Spinal cord (tissue), 10 donors: ENCODE results near the gene HDAC4. TPM values are rescaled to one million over a fixed set of nuclear protein-coding genes. Genes with fewer than 3 reads are reported as not detected.

Experiments used
- DNase-seq, 6 donors: peaks; one replicate each; pipeline versions ENCODE4 v3.0.0 to v3.0.0-alpha.2; 2013 to 2015; ENCODE audit warnings: low spot score in 6 of 6, low read depth in 4 of 6
- H3K27ac ChIP-seq: one replicate; pipeline ENCODE4 v1.5.1; 2013; ENCODE audit warnings: low read depth, low read length, control low read depth
- H3K27me3 ChIP-seq: one replicate; pipeline ENCODE4 v1.6.1; 2013; ENCODE audit warnings: low read length; ENCODE audit not compliant: control insufficient read depth, insufficient read depth
- H3K36me3 ChIP-seq: one replicate; pipeline ENCODE4 v1.6.1; 2013; ENCODE audit warnings: low read length; ENCODE audit not compliant: control insufficient read depth, insufficient read depth
- H3K4me1 ChIP-seq: one replicate; pipeline ENCODE4 v1.6.1; 2013; ENCODE audit warnings: low read length; ENCODE audit not compliant: control insufficient read depth, insufficient read depth
- H3K4me3 ChIP-seq: one replicate; pipeline ENCODE4 v1.5.1; 2013; ENCODE audit warnings: low read depth, low read length, control low read depth
- H3K9me3 ChIP-seq: one replicate; pipeline ENCODE4 v1.6.1; 2013; ENCODE audit warnings: low read length; ENCODE audit not compliant: control insufficient read depth, insufficient read depth
- WGBS: methylation state at CpG from one replicate; pipeline ENCODE4 v1.1.5; 2013; ENCODE audit warnings: missing lambda C conversion rate; ENCODE audit not compliant: insufficient coverage; 5-methylcytosine and 5-hydroxymethylcytosine counted together
- polyA plus RNA-seq, 2 donors: library from polyadenylated mRNA; unstranded; fragments of 120-200 nt; gene quantifications; one replicate each; pipeline ENCODE4 v1.2.1, GENCODE V29; 2013; ENCODE audit not compliant: insufficient read length in 2 of 2
- total RNA-seq, 2 donors: library from RNA; depleted of rRNA in 1 of 2; stranded (reverse); fragments of 120-200 nt in 1 of 2; fragments of >200 nt in 1 of 2; gene quantifications; one replicate each; pipeline versions ENCODE4 v1.2.3 to v1.2.4, GENCODE V29; 2013 to 2014
- donor health status: healthy.

HDAC4 gene
- total and polyA plus RNA-seq, 4 donors = 20.7 to 35.3 (median 25.4) TPM

GRCh38 chr2:239159476-239159911 lies 241.3 kb downstream of the HDAC4 start:
- Histone ChIP-seq H3K4me3 (no peak overlapping the region), H3K36me3 (peaks cover 86% of the 10 kb centered on the region), H3K9me3 (no peaks in the 10 kb centered on the region), H3K27ac (no peak overlapping the region), H3K27me3 (no peaks in the 10 kb centered on the region), H3K4me1 (peaks cover 29% of the 10 kb centered on the region)
- WGBS = 97% methylated on average over 9 of the region's 9 CpGs
- DNase-seq = no peak

- H3K27me3 ChIP-seq = no peaks in the 10 kb centered on the region
- H3K36me3 ChIP-seq = peaks cover 90% of the 10 kb centered on the region
- no peak overlapping the region for H3K27ac ChIP-seq
- H3K4me1 ChIP-seq = peaks cover 24% of the 10 kb centered on the region
- no peaks in the 10 kb centered on the region for H3K9me3 ChIP-seq
- WGBS = 92% methylated on average over 29 of the region's 29 CpGs
- H3K4me3 ChIP-seq = no peak overlapping the region
- DNase-seq = no peak
These were observed 242.0 kb downstream of the HDAC4 start for GRCh38 chr2:239158641-239159475.

- H3K36me3 ChIP-seq = peaks cover 86% of the 10 kb centered on the region
- peaks cover 13% of the 10 kb centered on the region for H3K4me1 ChIP-seq
- H3K9me3 ChIP-seq = no peaks in the 10 kb centered on the region
- H3K27ac ChIP-seq = no peak overlapping the region
- H3K27me3 ChIP-seq = no peaks in the 10 kb centered on the region
- no peak for DNase-seq
- WGBS = 45% methylated on average over 8 of the region's 11 CpGs
- no peak overlapping the region for H3K4me3 ChIP-seq
These were observed 243.0 kb downstream of the HDAC4 start for GRCh38 chr2:239157771-239158170.

- no peak for DNase-seq
- 83% methylated on average over 8 of the region's 12 CpGs for WGBS
- Histone ChIP-seq H3K4me1 (peaks cover 13% of the 10 kb centered on the region), H3K27ac (no peak overlapping the region), H3K9me3 (no peaks in the 10 kb centered on the region), H3K27me3 (no peaks in the 10 kb centered on the region), H3K4me3 (no peak overlapping the region), H3K36me3 (peaks cover 86% of the 10 kb centered on the region)
These were observed 243.6 kb downstream of the HDAC4 start for GRCh38 chr2:239157269-239157668.

GRCh38 chr2:239156516-239157265 lies 244.1 kb downstream of the HDAC4 start:
- no peak for DNase-seq
- Histone ChIP-seq H3K27me3 (no peaks in the 10 kb centered on the region), H3K36me3 (peaks cover 85% of the 10 kb centered on the region), H3K9me3 (no peaks in the 10 kb centered on the region), H3K27ac (no peak overlapping the region), H3K4me1 (peaks cover 13% of the 10 kb centered on the region), H3K4me3 (no peak overlapping the region)
- WGBS = 89% methylated on average over 19 of the region's 22 CpGs

GRCh38 chr2:239155806-239156480 lies 244.9 kb downstream of the HDAC4 start:
- H3K9me3 ChIP-seq = no peaks in the 10 kb centered on the region

GRCh38 chr2:239154971-239155805 lies 245.6 kb downstream of the HDAC4 start:
- peaks cover 83% of the 10 kb centered on the region for H3K36me3 ChIP-seq
- no peaks in the 10 kb centered on the region for H3K27me3 ChIP-seq
- peak in 1 of 6 donors; percentile 58 for DNase-seq
- peak overlapping the region; percentile 75 for H3K27ac ChIP-seq
- H3K4me3 ChIP-seq = no peak overlapping the region
- WGBS = 84% methylated on average over 18 of the region's 19 CpGs
- H3K4me1 ChIP-seq = peaks cover 13% of the 10 kb centered on the region
- no peaks in the 10 kb centered on the region for H3K9me3 ChIP-seq

More at GRCh38 chr2:239155806-239156480, 244.9 kb downstream of the HDAC4 start:
- H3K27ac ChIP-seq = peak overlapping the region; percentile 75
- no peak for DNase-seq
- no peak overlapping the region for H3K4me3 ChIP-seq
- H3K36me3 ChIP-seq = peaks cover 89% of the 10 kb centered on the region
- 90% methylated on average over 9 of the region's 12 CpGs for WGBS
- H3K4me1 ChIP-seq = peaks cover 13% of the 10 kb centered on the region
- H3K27me3 ChIP-seq = no peaks in the 10 kb centered on the region

GRCh38 chr2:239153806-239154591 lies 246.8 kb downstream of the HDAC4 start:
- DNase-seq = no peak

More at GRCh38 chr2:239153806-239154591, 246.8 kb downstream of the HDAC4 start:
- Histone ChIP-seq H3K9me3 (no peaks in the 10 kb centered on the region), H3K36me3 (peaks cover 83% of the 10 kb centered on the region), H3K4me1 (peaks cover 13% of the 10 kb centered on the region), H3K27ac (no peak overlapping the region), H3K4me3 (no peak overlapping the region), H3K27me3 (no peaks in the 10 kb centered on the region)
- WGBS = 93% methylated on average over 10 of the region's 17 CpGs
